Cardiac muscle cell (in vitro differentiated cells and primary cell): ENCODE results near the gene MCTP2. TPM values are rescaled to one million over a fixed set of nuclear protein-coding genes. Genes with fewer than 3 reads are reported as not detected.

Experiments
- DNase-seq, 2 donors: peaks; one replicate each; pipeline versions ENCODE4 v3.0.0 to v3.0.0-alpha.2; 2010 to 2017; ENCODE audit warnings: low read depth in 1 of 2, low spot score in 1 of 2
- H3K27ac ChIP-seq: fragments of 200-600 bp; sonication (generic); 2 replicates; pipeline ENCODE4 v1.5.1; 2016
- H3K27me3 ChIP-seq: fragments of 200-600 bp; sonication (generic); 2 replicates; pipeline ENCODE4 v1.6.0; 2016; ENCODE audit warnings: control low read depth
- H3K36me3 ChIP-seq: fragments of 200-600 bp; sonication (generic); 2 replicates; pipeline ENCODE4 v1.5.1; 2016; ENCODE audit warnings: control low read depth
- H3K4me1 ChIP-seq: fragments of 200-600 bp; sonication (generic); 2 replicates; pipeline ENCODE4 v1.8.1; 2017; ENCODE audit warnings: low read depth, mild to moderate bottlenecking, mixed run types
- H3K4me3 ChIP-seq: fragments of 200-600 bp; sonication (generic); 2 replicates; pipeline ENCODE4 v1.5.1; 2016; ENCODE audit warnings: mild to moderate bottlenecking
- H3K9me3 ChIP-seq: fragments of 200-600 bp; sonication (generic); 2 replicates; pipeline ENCODE4 v1.5.1; 2017; ENCODE audit warnings: low read depth, mild to moderate bottlenecking, control low read depth
- polyA plus RNA-seq: library from polyadenylated mRNA; unstranded; fragments of >200 nt; fragmentation: Nextera tagmentation; extraction: Ambion mirVana; gene quantifications from 2 replicates; pipeline ENCODE4 v1.2.1, GENCODE V29; 2016
- total RNA-seq: library from RNA; depleted of rRNA; stranded (reverse); fragments of >200 nt; gene quantifications from 2 replicates; pipeline ENCODE4 v1.2.3, GENCODE V29; 2016
- TF ChIP-seq, protein P1 (sequence below): IDR thresholded peaks from 2 replicates; pipeline ENCODE4 v1.5.1; 2012; ENCODE audit warnings: low read depth, mild to moderate bottlenecking, low read length

Gene MCTP2
- total and polyA plus RNA-seq, 2 experiments from 2014 or later: 0.34 to 0.83 TPM

DNA sequence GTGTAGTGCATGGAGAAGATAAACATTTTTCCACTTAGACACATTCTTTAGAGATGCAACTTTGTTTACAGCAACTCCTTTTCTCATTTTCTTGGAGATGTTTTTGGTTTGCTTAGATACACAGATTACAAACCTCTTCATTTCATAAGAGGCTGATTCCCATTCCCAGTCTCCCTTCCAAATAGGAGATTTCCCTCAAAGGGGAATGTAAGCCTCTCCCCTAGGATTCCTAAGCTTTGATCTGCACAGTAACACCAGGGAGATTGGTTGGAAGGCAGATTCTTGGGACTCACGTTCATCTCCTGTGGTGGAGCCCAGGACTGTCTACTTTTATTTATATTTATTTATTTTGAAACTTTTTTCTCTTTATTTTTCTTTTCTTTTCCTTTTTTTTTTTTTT lies 63.2 kb downstream of the MCTP2 start:
- H3K4me1 ChIP-seq: no peaks in the 10 kb centered on the region
- TF ChIP-seq, protein P1, sequence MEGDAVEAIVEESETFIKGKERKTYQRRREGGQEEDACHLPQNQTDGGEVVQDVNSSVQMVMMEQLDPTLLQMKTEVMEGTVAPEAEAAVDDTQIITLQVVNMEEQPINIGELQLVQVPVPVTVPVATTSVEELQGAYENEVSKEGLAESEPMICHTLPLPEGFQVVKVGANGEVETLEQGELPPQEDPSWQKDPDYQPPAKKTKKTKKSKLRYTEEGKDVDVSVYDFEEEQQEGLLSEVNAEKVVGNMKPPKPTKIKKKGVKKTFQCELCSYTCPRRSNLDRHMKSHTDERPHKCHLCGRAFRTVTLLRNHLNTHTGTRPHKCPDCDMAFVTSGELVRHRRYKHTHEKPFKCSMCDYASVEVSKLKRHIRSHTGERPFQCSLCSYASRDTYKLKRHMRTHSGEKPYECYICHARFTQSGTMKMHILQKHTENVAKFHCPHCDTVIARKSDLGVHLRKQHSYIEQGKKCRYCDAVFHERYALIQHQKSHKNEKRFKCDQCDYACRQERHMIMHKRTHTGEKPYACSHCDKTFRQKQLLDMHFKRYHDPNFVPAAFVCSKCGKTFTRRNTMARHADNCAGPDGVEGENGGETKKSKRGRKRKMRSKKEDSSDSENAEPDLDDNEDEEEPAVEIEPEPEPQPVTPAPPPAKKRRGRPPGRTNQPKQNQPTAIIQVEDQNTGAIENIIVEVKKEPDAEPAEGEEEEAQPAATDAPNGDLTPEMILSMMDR: no peak
- no peaks in the 10 kb centered on the region for H3K27me3 ChIP-seq
- no peak for DNase-seq
- H3K27ac ChIP-seq: no peak overlapping the region
- no peaks in the 10 kb centered on the region for H3K9me3 ChIP-seq
- no peak overlapping the region for H3K4me3 ChIP-seq
- H3K36me3 ChIP-seq: no peaks in the 10 kb centered on the region

DNA sequence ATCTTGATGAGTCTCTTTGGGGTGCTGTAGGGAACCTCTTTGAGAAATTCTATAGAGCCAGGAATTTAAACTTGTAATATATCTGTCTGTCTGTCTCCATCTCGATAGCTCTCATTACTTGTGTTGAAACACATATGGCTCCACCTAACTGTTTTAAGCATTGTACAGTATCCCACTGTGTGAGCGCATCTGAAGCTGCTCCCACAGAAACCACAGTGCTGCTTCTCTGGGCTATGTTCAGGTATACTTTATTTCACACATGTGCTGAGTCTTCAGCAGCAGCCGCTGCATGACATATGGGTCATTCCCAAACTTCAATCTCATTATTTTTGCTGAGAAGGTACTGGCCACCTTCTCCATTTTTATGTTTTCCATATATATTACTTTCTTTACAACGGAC lies 63.9 kb downstream of the MCTP2 start:
- Histone ChIP-seq H3K27me3 (no peaks in the 10 kb centered on the region), H3K4me3 (no peak overlapping the region), H3K4me1 (no peaks in the 10 kb centered on the region), H3K36me3 (no peaks in the 10 kb centered on the region), H3K9me3 (no peaks in the 10 kb centered on the region), H3K27ac (no peak overlapping the region)
- TF ChIP-seq, protein P1: no peak
- DNase-seq: no peak

DNA sequence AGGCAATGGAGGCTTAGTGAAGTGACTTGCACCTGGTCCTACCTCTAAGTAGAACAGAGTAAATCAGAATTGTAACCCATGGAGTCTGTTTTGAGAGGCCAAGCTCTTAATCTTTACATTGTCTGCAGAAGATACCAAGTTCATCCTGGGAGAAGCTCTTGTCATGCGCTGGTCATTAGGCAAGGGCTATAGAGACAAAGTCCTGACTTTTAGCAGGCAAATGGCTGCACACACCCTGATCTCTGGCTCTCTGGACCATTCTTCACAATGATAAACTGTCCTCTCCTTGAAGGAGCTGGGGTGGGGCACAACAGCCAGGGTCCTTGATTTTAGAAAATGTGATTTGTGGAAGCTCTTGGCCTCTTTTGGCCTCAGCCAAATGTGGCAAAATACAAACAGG lies 65.4 kb downstream of the MCTP2 start:
- no peak overlapping the region for H3K27ac ChIP-seq
- H3K9me3 ChIP-seq: no peaks in the 10 kb centered on the region
- no peaks in the 10 kb centered on the region for H3K4me1 ChIP-seq
- TF ChIP-seq, protein P1: no peak
- no peak for DNase-seq
- H3K36me3 ChIP-seq: no peaks in the 10 kb centered on the region
- no peak overlapping the region for H3K4me3 ChIP-seq
- H3K27me3 ChIP-seq: no peaks in the 10 kb centered on the region

DNA sequence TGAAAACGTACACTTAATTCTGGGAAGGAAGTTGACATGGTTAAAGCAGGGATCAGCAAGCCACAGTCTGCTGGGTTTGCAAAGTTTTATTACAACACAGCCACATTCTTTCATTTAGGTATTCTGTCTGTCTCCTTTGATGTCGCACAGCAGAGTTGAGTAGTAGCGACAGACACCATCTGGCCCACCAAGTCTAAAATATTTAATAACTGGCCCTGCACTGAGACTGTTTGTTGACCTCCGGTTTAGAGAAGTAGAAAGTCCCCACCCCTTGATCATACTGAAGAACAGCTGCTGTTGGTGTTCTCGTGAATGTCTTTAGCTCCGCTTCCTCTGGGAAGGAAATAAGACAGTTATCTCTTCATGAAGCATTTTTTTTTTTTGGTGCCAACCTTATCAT lies 66.2 kb downstream of the MCTP2 start:
- H3K4me1 ChIP-seq: no peaks in the 10 kb centered on the region
- H3K9me3 ChIP-seq: no peaks in the 10 kb centered on the region
- H3K27ac ChIP-seq: no peak overlapping the region
- no peaks in the 10 kb centered on the region for H3K27me3 ChIP-seq
- TF ChIP-seq, protein P1: no peak
- no peak overlapping the region for H3K4me3 ChIP-seq
- H3K36me3 ChIP-seq: no peaks in the 10 kb centered on the region
- DNase-seq: no peak

DNA sequence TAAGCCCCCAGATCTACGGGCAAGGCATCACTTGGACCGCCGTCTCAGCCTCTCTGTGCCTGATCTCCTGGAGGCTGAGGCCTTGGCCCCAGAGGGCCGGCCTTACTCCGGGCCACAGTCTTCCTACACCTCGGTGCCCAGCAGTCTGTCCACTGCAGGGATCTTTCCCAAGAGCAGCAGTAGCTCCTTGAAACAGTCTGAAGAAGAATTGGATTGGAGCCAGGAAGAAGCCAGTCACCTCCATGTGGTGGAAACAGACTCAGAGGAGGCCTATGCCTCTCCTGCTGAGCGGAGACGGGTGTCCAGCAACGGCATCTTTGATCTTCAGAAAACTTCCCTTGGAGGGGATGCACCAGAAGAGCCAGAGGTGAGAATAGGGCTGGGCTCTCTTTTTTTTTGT lies 67.0 kb downstream of the MCTP2 start:
- Histone ChIP-seq H3K27me3 (no peaks in the 10 kb centered on the region), H3K9me3 (no peaks in the 10 kb centered on the region), H3K27ac (no peak overlapping the region), H3K36me3 (no peaks in the 10 kb centered on the region), H3K4me1 (no peaks in the 10 kb centered on the region), H3K4me3 (no peak overlapping the region)
- no peak for DNase-seq
- TF ChIP-seq, protein P1: no peak

DNA sequence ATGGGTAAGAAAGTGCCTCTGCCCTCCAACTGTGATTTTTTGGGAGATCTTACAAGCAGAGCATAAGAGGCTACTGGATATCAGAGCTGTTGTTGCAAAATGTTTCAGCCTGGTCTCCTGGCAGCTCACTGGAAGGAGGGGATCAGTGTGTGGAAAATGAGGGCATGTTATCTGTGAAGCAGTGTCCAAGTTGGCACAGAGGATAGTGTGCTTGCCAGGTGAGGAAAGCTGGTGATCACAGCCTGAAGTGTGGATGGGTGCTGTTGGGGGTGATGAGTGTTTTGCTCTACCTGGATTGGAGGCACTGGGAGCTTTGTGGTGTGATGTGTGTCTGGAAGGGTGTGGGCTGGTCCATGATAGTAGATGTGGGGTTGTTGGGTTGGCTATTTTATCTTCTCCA lies 69.3 kb downstream of the MCTP2 start:
- H3K27ac ChIP-seq: no peak overlapping the region
- no peak overlapping the region for H3K4me3 ChIP-seq
- no peaks in the 10 kb centered on the region for H3K27me3 ChIP-seq
- H3K36me3 ChIP-seq: no peaks in the 10 kb centered on the region
- H3K4me1 ChIP-seq: no peaks in the 10 kb centered on the region
- DNase-seq: no peak
- H3K9me3 ChIP-seq: no peaks in the 10 kb centered on the region
- TF ChIP-seq, protein P1: no peak
